Measurements from ENCODE around the gene CNTN5. TPM values are rescaled to one million over a fixed set of nuclear protein-coding genes. Genes with fewer than 3 reads are reported as not detected.

Gene CNTN5
- total RNA-seq, 1 donor from 2014 or later, result not detected

DNA sequence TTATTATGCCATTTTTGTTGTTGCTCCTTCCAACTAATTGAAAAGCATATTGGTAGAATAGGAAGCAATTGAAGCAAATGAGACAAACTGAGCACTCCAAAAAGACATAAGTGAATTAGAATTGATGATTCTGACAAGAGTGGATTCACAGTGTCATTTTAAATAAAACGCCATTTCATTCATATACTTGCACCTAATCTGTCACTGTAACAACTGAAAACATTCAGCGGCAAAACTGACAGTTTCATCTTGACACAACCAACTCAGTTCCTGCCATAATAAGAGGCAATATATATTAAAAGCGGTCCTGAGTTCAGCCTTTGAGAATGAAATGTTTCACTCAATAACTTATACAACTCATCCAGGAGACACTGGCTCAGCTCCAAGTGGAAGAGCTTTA is 306.8 kb downstream of the CNTN5 start:
- peaks cover 2% of the 10 kb centered on the region for H3K9me3 Mint-ChIP-seq
- intact Hi-C loops (cut with micrococcal nuclease), result no loop called here
- H3K27ac Mint-ChIP-seq, result no peak overlapping the region

DNA sequence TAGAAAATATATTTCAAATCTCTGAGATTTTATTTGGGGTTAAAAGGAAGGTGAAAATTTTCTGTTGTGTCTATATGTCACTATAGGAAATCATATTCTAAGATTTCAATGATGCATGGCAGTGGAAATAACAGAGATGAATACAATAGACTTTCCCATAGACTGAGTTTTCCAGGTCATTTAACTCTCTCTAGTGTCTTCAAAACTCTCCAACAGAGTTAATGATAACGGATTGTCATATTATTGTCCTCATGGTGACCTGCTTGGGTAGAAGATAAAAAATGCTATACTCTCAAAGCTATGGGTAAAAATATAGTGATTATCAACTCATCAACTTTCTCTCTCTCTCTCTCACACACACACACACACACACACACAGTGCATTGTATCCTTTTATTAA is 312.9 kb downstream of the CNTN5 start:
- ChIA-PET POLR2A (no interaction called here), CTCF (interaction anchor here (0.7 kb wide), 1 partner anchor 324 kb away, joined by 3 read pairs; no protein-coding TSS in a partner anchor)
- TF ChIP-seq, protein P1, sequence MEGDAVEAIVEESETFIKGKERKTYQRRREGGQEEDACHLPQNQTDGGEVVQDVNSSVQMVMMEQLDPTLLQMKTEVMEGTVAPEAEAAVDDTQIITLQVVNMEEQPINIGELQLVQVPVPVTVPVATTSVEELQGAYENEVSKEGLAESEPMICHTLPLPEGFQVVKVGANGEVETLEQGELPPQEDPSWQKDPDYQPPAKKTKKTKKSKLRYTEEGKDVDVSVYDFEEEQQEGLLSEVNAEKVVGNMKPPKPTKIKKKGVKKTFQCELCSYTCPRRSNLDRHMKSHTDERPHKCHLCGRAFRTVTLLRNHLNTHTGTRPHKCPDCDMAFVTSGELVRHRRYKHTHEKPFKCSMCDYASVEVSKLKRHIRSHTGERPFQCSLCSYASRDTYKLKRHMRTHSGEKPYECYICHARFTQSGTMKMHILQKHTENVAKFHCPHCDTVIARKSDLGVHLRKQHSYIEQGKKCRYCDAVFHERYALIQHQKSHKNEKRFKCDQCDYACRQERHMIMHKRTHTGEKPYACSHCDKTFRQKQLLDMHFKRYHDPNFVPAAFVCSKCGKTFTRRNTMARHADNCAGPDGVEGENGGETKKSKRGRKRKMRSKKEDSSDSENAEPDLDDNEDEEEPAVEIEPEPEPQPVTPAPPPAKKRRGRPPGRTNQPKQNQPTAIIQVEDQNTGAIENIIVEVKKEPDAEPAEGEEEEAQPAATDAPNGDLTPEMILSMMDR (IDR thresholded peaks at IDR 0.05), result no peak
- Mint-ChIP-seq H3K4me3 (no peak overlapping the region), H3K4me1 (no peaks in the 10 kb centered on the region), H3K9me3 (no peaks in the 10 kb centered on the region), H3K27ac (no peak overlapping the region), H3K36me3 (ENCODE audit: low read depth) (no peaks in the 10 kb centered on the region), H3K27me3 (no peaks in the 10 kb centered on the region)
- intact Hi-C loops (cut with micrococcal nuclease), result no loop called here
- ATAC-seq (ENCODE audit: low read depth) (no peak), DNase-seq (no peak)

More for the DNA sequence above, 306.8 kb downstream of the CNTN5 start:
- TF ChIP-seq, protein P1 (IDR thresholded peaks at IDR 0.05), result no peak
- CTCF ChIA-PET, result no interaction called here
- Mint-ChIP-seq H3K4me3 (no peak overlapping the region), H3K36me3 (ENCODE audit: low read depth) (no peaks in the 10 kb centered on the region), H3K4me1 (no peaks in the 10 kb centered on the region), H3K27me3 (no peaks in the 10 kb centered on the region)
- DNase-seq (no peak), ATAC-seq (ENCODE audit: low read depth) (no peak)
- POLR2A ChIA-PET, result no interaction called here

DNA sequence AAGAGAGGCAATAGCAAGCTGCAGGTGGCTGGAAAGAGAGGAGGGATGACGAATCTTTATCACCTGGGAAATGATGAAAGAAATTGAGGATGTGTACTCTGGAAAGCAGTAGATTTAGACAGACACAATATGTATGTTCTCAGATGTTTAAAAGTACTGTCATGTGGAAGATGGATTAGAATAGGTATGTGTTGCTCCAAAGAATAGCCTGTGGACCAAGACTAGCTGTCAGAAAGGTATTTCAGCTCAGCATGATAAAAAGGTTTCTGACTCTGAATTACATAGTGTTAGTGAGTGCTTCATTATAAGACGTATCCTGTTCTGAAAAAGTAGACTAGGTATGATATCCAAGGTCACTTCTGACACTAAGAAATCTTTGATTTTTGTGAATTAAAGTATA is 322.4 kb downstream of the CNTN5 start:
- Mint-ChIP-seq H3K4me1 (no peaks in the 10 kb centered on the region), H3K27ac (no peak overlapping the region), H3K27me3 (no peaks in the 10 kb centered on the region), H3K4me3 (no peak overlapping the region), H3K9me3 (peaks cover 2% of the 10 kb centered on the region), H3K36me3 (ENCODE audit: low read depth) (no peaks in the 10 kb centered on the region)
- ChIA-PET CTCF (no interaction called here), POLR2A (no interaction called here)
- TF ChIP-seq, protein P1 (IDR thresholded peaks at IDR 0.05), result no peak
- no peak for ATAC-seq (ENCODE audit: low read depth)
- intact Hi-C loops (cut with micrococcal nuclease), result no loop called here
- no peak for DNase-seq

DNA sequence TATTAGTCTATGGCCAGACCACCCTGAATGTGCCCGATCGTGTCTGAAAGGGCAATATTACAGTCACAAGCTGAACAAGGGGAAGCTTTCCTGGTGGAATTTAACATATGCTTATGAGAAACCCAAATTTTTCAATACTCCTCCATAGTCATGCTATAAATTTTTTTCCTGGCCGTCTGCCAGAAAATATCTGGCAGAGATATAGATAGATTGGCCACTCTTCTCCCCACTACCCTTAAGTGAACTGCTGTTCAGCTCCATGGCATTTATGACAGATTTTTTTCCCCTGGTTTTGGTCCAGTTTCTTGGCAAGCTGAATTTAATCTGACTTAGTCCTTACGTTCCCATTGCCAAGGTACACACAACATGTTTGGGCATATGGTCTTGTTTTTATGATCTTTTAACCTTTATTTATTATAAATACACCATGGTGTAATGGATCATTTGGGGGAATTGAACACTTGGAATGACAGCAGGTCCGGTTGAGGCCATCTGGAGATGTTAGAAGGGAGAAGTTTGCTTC is 328.5 kb downstream of the CNTN5 start:
- TF ChIP-seq, protein P1 (IDR thresholded peaks at IDR 0.05), result no peak
- intact Hi-C loops (cut with micrococcal nuclease), result no loop called here
- Mint-ChIP-seq H3K27me3 (no peaks in the 10 kb centered on the region), H3K4me3 (no peak overlapping the region), H3K36me3 (ENCODE audit: low read depth) (no peaks in the 10 kb centered on the region), H3K27ac (no peak overlapping the region), H3K4me1 (no peaks in the 10 kb centered on the region), H3K9me3 (peaks cover 5% of the 10 kb centered on the region)
- ATAC-seq (ENCODE audit: low read depth), result no peak
- no peak for DNase-seq
- ChIA-PET CTCF (no interaction called here), POLR2A (no interaction called here)

DNA sequence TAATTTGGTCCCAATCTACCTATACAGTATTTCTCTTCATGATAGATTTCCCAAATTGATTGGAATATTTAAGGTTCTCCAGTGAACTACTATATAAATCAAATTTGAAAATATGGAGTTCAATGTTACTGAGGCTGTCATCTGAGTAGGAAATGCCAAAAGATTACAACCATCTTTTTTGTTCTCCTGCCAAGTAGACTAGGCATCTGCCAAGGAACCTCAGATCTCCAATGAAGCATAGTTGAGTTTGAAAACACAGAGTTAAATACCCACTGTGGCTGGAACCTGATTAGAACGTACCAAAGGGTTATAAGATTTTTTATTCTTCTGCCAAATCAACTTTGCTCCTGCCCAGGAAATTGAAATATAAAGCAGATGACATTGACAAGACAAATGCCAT is 330.9 kb downstream of the CNTN5 start:
- intact Hi-C loops (cut with micrococcal nuclease), result no loop called here
- no peak overlapping the region for H3K27ac Mint-ChIP-seq
- H3K4me3 Mint-ChIP-seq, result no peak overlapping the region
- TF ChIP-seq, protein P1 (IDR thresholded peaks at IDR 0.05), result no peak
- CTCF ChIA-PET, result no interaction called here
- POLR2A ChIA-PET, result no interaction called here
- H3K4me1 Mint-ChIP-seq, result no peaks in the 10 kb centered on the region
- H3K27me3 Mint-ChIP-seq, result no peaks in the 10 kb centered on the region
- H3K9me3 Mint-ChIP-seq, result peaks cover 4% of the 10 kb centered on the region
- DNase-seq, result no peak
- ATAC-seq (ENCODE audit: low read depth), result no peak
- no peaks in the 10 kb centered on the region for H3K36me3 Mint-ChIP-seq (ENCODE audit: low read depth)

Measured in activated B cell treated with CpG ODN at 0.5 μM for 24 hours (primary cell).